Measurements from ENCODE around the gene TFDP1. TPM values are rescaled to one million over a fixed set of nuclear protein-coding genes. Genes with fewer than 3 reads are reported as not detected.

TFDP1 gene
- total RNA-seq, 1 donor from 2014 or later = 108 TPM

- no peak for DNase-seq (ENCODE audit: low read depth, low spot score)
- no peak for TF ChIP-seq CTCF (conservative IDR thresholded peaks at IDR 0.05)
- H3K4me1 Mint-ChIP-seq = no peaks in the 10 kb centered on the region
- H3K27ac Mint-ChIP-seq (ENCODE audit: unreplicated experiment) = no peak overlapping the region
- no peak overlapping the region for H3K4me3 Mint-ChIP-seq
- H3K36me3 Mint-ChIP-seq (ENCODE audit: low read depth) = peaks cover 38% of the 10 kb centered on the region
- no peaks in the 10 kb centered on the region for H3K9me3 Mint-ChIP-seq
- H3K27me3 Mint-ChIP-seq (ENCODE audit: low read depth) = no peaks in the 10 kb centered on the region
These were observed 50.5 kb downstream of the TFDP1 start for GRCh38 chr13:113635048-113635420.

GRCh38 chr13:113635709-113636108 is 51.2 kb downstream of the TFDP1 start:
- no peak overlapping the region for H3K27ac Mint-ChIP-seq (ENCODE audit: unreplicated experiment)
- peaks cover 45% of the 10 kb centered on the region for H3K36me3 Mint-ChIP-seq (ENCODE audit: low read depth)
- TF ChIP-seq CTCF (conservative IDR thresholded peaks at IDR 0.05) = no peak
- H3K27me3 Mint-ChIP-seq (ENCODE audit: low read depth) = no peaks in the 10 kb centered on the region
- no peak for DNase-seq (ENCODE audit: low read depth, low spot score)
- no peak overlapping the region for H3K4me3 Mint-ChIP-seq
- no peaks in the 10 kb centered on the region for H3K9me3 Mint-ChIP-seq
- H3K4me1 Mint-ChIP-seq = no peaks in the 10 kb centered on the region

- H3K9me3 Mint-ChIP-seq = no peaks in the 10 kb centered on the region
- no peak overlapping the region for H3K27ac Mint-ChIP-seq (ENCODE audit: unreplicated experiment)
- no peak overlapping the region for H3K4me3 Mint-ChIP-seq
- DNase-seq (ENCODE audit: low read depth, low spot score) = no peak
- peaks cover 45% of the 10 kb centered on the region for H3K36me3 Mint-ChIP-seq (ENCODE audit: low read depth)
- H3K27me3 Mint-ChIP-seq (ENCODE audit: low read depth) = no peaks in the 10 kb centered on the region
- no peak for TF ChIP-seq CTCF (conservative IDR thresholded peaks at IDR 0.05)
- H3K4me1 Mint-ChIP-seq = no peaks in the 10 kb centered on the region
These were observed 51.9 kb downstream of the TFDP1 start for GRCh38 chr13:113636266-113636963.

- no peak overlapping the region for H3K4me3 Mint-ChIP-seq
- no peak for TF ChIP-seq CTCF (conservative IDR thresholded peaks at IDR 0.05)
- H3K27ac Mint-ChIP-seq (ENCODE audit: unreplicated experiment) = no peak overlapping the region
- H3K9me3 Mint-ChIP-seq = no peaks in the 10 kb centered on the region
- no peaks in the 10 kb centered on the region for H3K4me1 Mint-ChIP-seq
- H3K27me3 Mint-ChIP-seq (ENCODE audit: low read depth) = no peaks in the 10 kb centered on the region
- peaks cover 56% of the 10 kb centered on the region for H3K36me3 Mint-ChIP-seq (ENCODE audit: low read depth)
- DNase-seq (ENCODE audit: low read depth, low spot score) = no peak
These were observed 53.0 kb downstream of the TFDP1 start for GRCh38 chr13:113637262-113638160.

GRCh38 chr13:113638173-113638746 is 53.7 kb downstream of the TFDP1 start:
- no peaks in the 10 kb centered on the region for H3K27me3 Mint-ChIP-seq (ENCODE audit: low read depth)
- no peak for DNase-seq (ENCODE audit: low read depth, low spot score)
- H3K4me1 Mint-ChIP-seq = no peaks in the 10 kb centered on the region
- no peak overlapping the region for H3K27ac Mint-ChIP-seq (ENCODE audit: unreplicated experiment)
- H3K4me3 Mint-ChIP-seq = no peak overlapping the region
- H3K36me3 Mint-ChIP-seq (ENCODE audit: low read depth) = peaks cover 58% of the 10 kb centered on the region
- no peaks in the 10 kb centered on the region for H3K9me3 Mint-ChIP-seq
- no peak for TF ChIP-seq CTCF (conservative IDR thresholded peaks at IDR 0.05)

Measured in neural crest cell (in vitro differentiated cells).